ENCODE measurements around the gene PROM1. TPM values are rescaled to one million over a fixed set of nuclear protein-coding genes. Genes with fewer than 3 reads are reported as not detected.

The PROM1 gene
- total RNA-seq, 2 experiments from 2014 or later = not detected

DNA sequence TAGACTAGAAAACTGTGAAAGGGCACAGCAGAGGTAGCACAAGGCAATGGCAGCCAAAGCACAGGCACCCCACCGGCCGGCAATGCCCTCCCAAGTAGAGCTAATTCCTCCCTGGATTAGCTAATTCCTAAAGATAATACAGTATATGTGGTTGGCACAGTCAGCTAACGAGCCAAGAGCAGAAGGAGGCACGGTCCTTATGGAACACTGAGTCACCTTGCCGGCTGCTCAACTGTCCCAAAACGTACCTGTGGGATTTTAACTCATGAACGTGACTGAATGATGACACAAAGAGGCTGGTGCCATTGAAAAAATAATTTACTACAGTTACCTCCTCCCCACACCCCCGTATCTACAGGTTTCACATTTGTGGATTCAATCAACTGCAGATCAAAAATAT is 136.1 kb downstream of the PROM1 start:
- no peaks in the 10 kb centered on the region for H3K9me3 Mint-ChIP-seq
- no peaks in the 10 kb centered on the region for H3K36me3 ChIP-seq (ENCODE audit: insufficient read depth, low read length)
- no peaks in the 10 kb centered on the region for H3K4me1 Mint-ChIP-seq (ENCODE audit: low read depth)
- no peaks in the 10 kb centered on the region for H3K4me1 ChIP-seq (ENCODE audit: insufficient read depth, low read length)
- ATAC-seq (ENCODE audit: poor library complexity) = no peak
- TF ChIP-seq, protein P1, sequence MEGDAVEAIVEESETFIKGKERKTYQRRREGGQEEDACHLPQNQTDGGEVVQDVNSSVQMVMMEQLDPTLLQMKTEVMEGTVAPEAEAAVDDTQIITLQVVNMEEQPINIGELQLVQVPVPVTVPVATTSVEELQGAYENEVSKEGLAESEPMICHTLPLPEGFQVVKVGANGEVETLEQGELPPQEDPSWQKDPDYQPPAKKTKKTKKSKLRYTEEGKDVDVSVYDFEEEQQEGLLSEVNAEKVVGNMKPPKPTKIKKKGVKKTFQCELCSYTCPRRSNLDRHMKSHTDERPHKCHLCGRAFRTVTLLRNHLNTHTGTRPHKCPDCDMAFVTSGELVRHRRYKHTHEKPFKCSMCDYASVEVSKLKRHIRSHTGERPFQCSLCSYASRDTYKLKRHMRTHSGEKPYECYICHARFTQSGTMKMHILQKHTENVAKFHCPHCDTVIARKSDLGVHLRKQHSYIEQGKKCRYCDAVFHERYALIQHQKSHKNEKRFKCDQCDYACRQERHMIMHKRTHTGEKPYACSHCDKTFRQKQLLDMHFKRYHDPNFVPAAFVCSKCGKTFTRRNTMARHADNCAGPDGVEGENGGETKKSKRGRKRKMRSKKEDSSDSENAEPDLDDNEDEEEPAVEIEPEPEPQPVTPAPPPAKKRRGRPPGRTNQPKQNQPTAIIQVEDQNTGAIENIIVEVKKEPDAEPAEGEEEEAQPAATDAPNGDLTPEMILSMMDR (IDR thresholded peaks at IDR 0.05) = no peak
- no peaks in the 10 kb centered on the region for H3K9me3 ChIP-seq (ENCODE audit: control insufficient read depth in 1 of 2, insufficient read depth in 1 of 2, low read length in 2 of 2)
- H3K4me3 ChIP-seq (ENCODE audit: low read length) = no peak overlapping the region
- H3K4me3 Mint-ChIP-seq = no peak overlapping the region
- no peaks in the 10 kb centered on the region for H3K27me3 ChIP-seq (ENCODE audit: control insufficient read depth in 1 of 2, insufficient read depth in 2 of 2, low read length in 2 of 2)
- POLR2A ChIA-PET = no interaction called here
- CTCF ChIA-PET = no interaction called here
- DNase-seq = no peak
- H3K36me3 Mint-ChIP-seq (ENCODE audit: low read depth) = no peaks in the 10 kb centered on the region
- no peak overlapping the region for H3K27ac ChIP-seq (ENCODE audit: low read depth in 1 of 2, low read length in 2 of 2)
- H3K27ac Mint-ChIP-seq = no peak overlapping the region
- no peaks in the 10 kb centered on the region for H3K27me3 Mint-ChIP-seq
- intact Hi-C loops (cut with DNase I, micrococcal nuclease) = no loop called here

DNA sequence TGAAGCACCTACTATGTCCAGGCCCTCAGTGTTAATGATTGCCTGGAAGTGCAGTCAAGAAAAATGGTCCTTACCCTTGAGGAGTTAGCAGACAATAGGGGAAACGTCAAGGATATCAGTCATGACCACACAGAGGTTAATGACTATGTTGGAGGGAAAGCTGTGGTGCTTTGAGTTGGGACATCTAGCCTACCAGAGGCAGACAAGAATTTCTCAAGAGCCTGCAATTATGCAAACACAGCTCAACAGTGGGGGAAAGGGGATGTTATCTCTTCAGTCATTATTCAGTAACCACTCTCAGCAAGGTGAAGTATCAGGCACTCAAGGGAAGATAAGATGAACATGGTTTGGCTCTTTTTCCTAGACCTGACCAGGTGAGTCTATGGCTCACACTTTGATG is 138.3 kb downstream of the PROM1 start:
- Histone ChIP-seq H3K36me3 (ENCODE audit: insufficient read depth, low read length) (no peaks in the 10 kb centered on the region), H3K27ac (ENCODE audit: low read depth in 1 of 2, low read length in 2 of 2) (no peak overlapping the region), H3K9me3 (ENCODE audit: control insufficient read depth in 1 of 2, insufficient read depth in 1 of 2, low read length in 2 of 2) (no peaks in the 10 kb centered on the region), H3K4me3 (ENCODE audit: low read length) (no peak overlapping the region), H3K4me1 (ENCODE audit: insufficient read depth, low read length) (no peaks in the 10 kb centered on the region), H3K27me3 (ENCODE audit: control insufficient read depth in 1 of 2, insufficient read depth in 2 of 2, low read length in 2 of 2) (no peaks in the 10 kb centered on the region)
- POLR2A ChIA-PET = no interaction called here
- Mint-ChIP-seq H3K27me3 (no peaks in the 10 kb centered on the region), H3K4me1 (ENCODE audit: low read depth) (no peaks in the 10 kb centered on the region), H3K4me3 (no peak overlapping the region), H3K36me3 (ENCODE audit: low read depth) (no peaks in the 10 kb centered on the region), H3K9me3 (no peaks in the 10 kb centered on the region), H3K27ac (no peak overlapping the region)
- CTCF ChIA-PET = no interaction called here
- DNase-seq = no peak
- no peak for ATAC-seq (ENCODE audit: poor library complexity)
- intact Hi-C loops (cut with DNase I, micrococcal nuclease) = no loop called here
- TF ChIP-seq, protein P1 (IDR thresholded peaks at IDR 0.05) = no peak

DNA sequence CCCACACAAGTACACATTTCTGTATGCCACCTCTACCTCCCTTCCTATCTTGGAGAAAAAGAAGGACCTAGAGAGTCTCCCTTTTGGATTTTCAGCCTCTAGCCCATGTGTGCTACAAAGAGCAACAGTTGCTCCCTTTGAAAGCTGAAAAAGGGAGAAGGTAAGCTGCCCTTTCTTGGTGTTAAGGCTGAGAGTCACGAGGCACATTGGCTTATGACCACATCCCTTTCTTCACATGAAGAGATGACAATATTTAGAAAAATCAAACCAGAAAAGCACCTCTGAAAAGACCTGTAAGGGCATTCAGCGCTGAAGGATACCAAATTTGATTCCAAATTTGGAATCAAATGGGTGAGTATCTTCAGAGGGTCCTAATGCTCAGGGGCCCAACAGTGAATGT is 138.9 kb downstream of the PROM1 start:
- Mint-ChIP-seq H3K4me3 (no peak overlapping the region), H3K9me3 (no peaks in the 10 kb centered on the region), H3K36me3 (ENCODE audit: low read depth) (no peaks in the 10 kb centered on the region), H3K27me3 (no peaks in the 10 kb centered on the region), H3K4me1 (ENCODE audit: low read depth) (no peaks in the 10 kb centered on the region), H3K27ac (no peak overlapping the region)
- TF ChIP-seq, protein P1 (IDR thresholded peaks at IDR 0.05) = no peak
- intact Hi-C loops (cut with DNase I, micrococcal nuclease) = no loop called here
- DNase-seq = peak in 1 of 14 experiments; percentile 8
- no peak overlapping the region for H3K27ac ChIP-seq (ENCODE audit: low read depth in 1 of 2, low read length in 2 of 2)
- POLR2A ChIA-PET = no interaction called here
- H3K27me3 ChIP-seq (ENCODE audit: control insufficient read depth in 1 of 2, insufficient read depth in 2 of 2, low read length in 2 of 2) = no peaks in the 10 kb centered on the region
- H3K36me3 ChIP-seq (ENCODE audit: insufficient read depth, low read length) = no peaks in the 10 kb centered on the region
- no peak overlapping the region for H3K4me3 ChIP-seq (ENCODE audit: low read length)
- H3K9me3 ChIP-seq (ENCODE audit: control insufficient read depth in 1 of 2, insufficient read depth in 1 of 2, low read length in 2 of 2) = no peaks in the 10 kb centered on the region
- no peaks in the 10 kb centered on the region for H3K4me1 ChIP-seq (ENCODE audit: insufficient read depth, low read length)
- CTCF ChIA-PET = no interaction called here
- no peak for ATAC-seq (ENCODE audit: poor library complexity)
